Muscle layer of duodenum (tissue), 2 donors: ENCODE measurements around the gene MRLN.

ENCODE experiments used
- H3K27ac ChIP-seq: one replicate; pipeline ENCODE4 v1.7.0; 2013; ENCODE audit warnings: mild to moderate bottlenecking, low read length
- H3K27me3 ChIP-seq: one replicate; pipeline ENCODE4 v1.7.0; 2013; ENCODE audit warnings: low read depth, mild to moderate bottlenecking, control low read depth, low read length
- H3K36me3 ChIP-seq, 2 donors: one replicate each; pipeline ENCODE4 v1.7.0; 2013; ENCODE audit warnings: low read length in 2 of 2, control low read depth in 1 of 2, mild to moderate bottlenecking in 1 of 2; ENCODE audit not compliant: insufficient read depth in 2 of 2, control insufficient read depth in 1 of 2
- H3K4me1 ChIP-seq, 2 donors: one replicate each; pipeline ENCODE4 v1.7.0; 2013; ENCODE audit warnings: low read length in 2 of 2, mild to moderate bottlenecking in 2 of 2, control low read depth in 1 of 2, moderate library complexity in 1 of 2; ENCODE audit not compliant: insufficient read depth in 2 of 2, control insufficient read depth in 1 of 2
- H3K4me3 ChIP-seq, 2 donors: one replicate each; pipeline ENCODE4 v1.7.0; 2013; ENCODE audit warnings: low read length in 2 of 2, low read depth in 1 of 2, mild to moderate bottlenecking in 1 of 2
- H3K9me3 ChIP-seq, 2 donors: one replicate each; pipeline ENCODE4 v1.7.0; 2013; ENCODE audit warnings: low read length in 2 of 2, control low read depth in 1 of 2, mild to moderate bottlenecking in 1 of 2; ENCODE audit not compliant: control insufficient read depth in 1 of 2
- donor health status: healthy.

The MRLN gene

DNA sequence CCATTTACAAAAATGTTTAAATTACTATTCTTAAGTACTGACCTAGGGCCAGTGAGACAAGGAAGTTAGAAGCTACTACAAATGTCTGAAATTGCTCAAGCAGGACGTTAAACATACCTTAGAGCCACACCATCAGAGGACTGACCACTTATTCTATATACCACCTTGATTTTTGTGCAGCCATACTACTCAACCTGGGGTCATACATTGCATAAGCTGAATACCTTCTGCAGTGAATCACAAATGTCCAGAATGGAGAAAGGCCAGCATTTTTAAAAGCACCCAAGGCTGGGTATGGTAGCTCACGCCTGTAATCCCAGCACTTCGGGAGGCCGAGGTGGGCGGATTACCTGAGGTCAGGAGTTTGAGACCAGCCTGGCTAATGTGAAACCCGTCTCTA lies 21.2 kb upstream of the MRLN start:
- Histone ChIP-seq H3K4me1 (no peaks in the 10 kb centered on the region), H3K4me3 (no peak overlapping the region), H3K36me3 (no peaks in the 10 kb centered on the region), H3K9me3 (no peaks in the 10 kb centered on the region), H3K27ac (no peak overlapping the region), H3K27me3 (no peaks in the 10 kb centered on the region)

DNA sequence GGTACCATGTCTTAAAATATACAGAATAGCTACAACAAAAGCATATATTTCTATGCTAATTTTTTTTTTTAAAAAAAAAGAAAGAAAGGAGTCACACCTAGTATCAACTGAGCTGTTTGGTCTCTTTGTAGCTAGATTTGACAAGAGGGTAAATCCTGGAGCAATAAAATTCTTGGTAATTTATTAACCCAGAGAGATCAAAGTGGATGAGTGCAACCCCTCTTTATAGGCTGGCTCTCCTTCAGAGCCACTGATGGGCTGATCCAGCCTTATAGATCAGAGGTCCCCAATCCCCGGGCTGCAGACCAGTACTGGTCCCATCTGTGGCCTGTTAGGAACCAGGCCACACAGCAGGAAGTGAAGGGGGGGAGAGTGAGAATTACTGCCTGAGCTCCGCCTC lies 19.8 kb upstream of the MRLN start:
- H3K36me3 ChIP-seq = no peaks in the 10 kb centered on the region
- no peaks in the 10 kb centered on the region for H3K9me3 ChIP-seq
- no peak overlapping the region for H3K4me3 ChIP-seq
- no peaks in the 10 kb centered on the region for H3K4me1 ChIP-seq
- H3K27ac ChIP-seq = no peak overlapping the region
- H3K27me3 ChIP-seq = no peaks in the 10 kb centered on the region

DNA sequence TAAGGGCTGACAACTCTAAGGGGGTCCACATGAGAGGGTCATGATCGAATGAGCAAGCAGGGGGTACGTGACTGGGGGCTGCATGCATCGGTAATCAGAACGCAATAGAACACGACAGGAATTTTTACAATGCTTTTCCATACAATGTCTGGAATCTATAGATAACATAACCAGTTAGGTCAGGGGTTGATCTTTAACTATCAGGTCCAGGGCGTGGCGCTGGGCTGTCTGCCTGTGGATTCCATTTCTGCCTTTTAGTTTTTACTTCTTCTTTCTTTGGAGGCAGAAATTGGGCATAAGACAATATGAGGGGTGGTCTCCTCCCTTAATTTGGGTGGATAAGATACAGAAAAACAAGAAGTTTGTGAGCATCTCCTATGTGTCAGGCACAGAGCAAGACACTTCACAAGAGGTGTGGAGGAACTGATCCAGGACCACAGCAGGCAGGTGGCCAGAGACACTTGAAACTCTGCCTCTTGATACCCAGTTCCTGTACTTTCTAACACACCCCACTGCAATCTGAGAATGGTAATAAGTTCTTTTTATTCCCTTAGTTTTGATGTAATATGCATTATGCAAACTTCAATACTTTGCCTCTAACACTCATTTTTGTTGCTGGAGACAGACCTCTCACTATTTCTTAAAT lies 18.0 kb upstream of the MRLN start:
- Histone ChIP-seq H3K4me1 (no peaks in the 10 kb centered on the region), H3K4me3 (no peak overlapping the region), H3K27ac (no peak overlapping the region), H3K9me3 (no peaks in the 10 kb centered on the region), H3K27me3 (no peaks in the 10 kb centered on the region), H3K36me3 (no peaks in the 10 kb centered on the region)

DNA sequence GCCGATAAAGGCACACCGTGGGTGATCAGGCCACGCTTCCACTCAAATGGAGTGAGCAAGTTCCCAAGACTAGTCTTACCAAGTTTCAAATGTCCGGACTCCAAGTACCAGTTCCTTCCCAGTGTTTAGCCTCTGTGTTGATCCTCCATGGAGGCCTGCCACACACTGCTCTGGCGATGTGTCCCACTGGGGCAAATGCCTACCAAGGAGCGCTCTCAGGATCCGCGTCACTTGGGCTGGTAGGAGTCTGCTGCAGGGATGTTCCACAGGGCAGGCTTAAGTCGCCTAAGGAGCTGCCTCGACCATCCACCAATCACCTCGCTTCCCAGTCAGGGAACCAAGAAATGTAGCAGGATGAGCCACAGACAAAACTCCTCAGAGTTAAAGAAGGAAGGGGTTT lies 17.4 kb upstream of the MRLN start:
- no peaks in the 10 kb centered on the region for H3K27me3 ChIP-seq
- no peaks in the 10 kb centered on the region for H3K4me1 ChIP-seq
- H3K9me3 ChIP-seq = no peaks in the 10 kb centered on the region
- H3K36me3 ChIP-seq = no peaks in the 10 kb centered on the region
- H3K27ac ChIP-seq = no peak overlapping the region
- H3K4me3 ChIP-seq = no peak overlapping the region

DNA sequence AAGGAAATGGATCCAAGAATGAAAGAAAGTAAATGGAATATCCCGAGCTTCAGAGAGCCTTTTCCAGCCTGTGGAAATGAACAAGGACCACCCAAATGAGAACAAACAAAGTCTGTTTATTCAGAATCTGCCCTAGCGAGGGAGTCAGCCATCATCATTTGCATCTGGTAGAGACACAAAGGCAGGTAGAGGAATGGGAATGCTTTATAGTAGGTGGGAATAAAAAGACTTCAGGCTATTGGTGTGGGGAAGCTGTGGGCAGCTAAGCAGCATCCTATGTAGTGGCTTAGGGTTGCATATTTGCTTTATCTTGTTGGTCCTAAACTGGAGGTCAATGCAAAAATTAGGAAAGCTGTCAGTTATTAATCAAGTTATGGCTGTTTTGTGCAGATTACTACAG lies 9.2 kb upstream of the MRLN start:
- no peak overlapping the region for H3K4me3 ChIP-seq
- no peaks in the 10 kb centered on the region for H3K9me3 ChIP-seq
- no peaks in the 10 kb centered on the region for H3K27me3 ChIP-seq
- no peak overlapping the region for H3K27ac ChIP-seq
- H3K36me3 ChIP-seq = no peaks in the 10 kb centered on the region
- no peaks in the 10 kb centered on the region for H3K4me1 ChIP-seq

DNA sequence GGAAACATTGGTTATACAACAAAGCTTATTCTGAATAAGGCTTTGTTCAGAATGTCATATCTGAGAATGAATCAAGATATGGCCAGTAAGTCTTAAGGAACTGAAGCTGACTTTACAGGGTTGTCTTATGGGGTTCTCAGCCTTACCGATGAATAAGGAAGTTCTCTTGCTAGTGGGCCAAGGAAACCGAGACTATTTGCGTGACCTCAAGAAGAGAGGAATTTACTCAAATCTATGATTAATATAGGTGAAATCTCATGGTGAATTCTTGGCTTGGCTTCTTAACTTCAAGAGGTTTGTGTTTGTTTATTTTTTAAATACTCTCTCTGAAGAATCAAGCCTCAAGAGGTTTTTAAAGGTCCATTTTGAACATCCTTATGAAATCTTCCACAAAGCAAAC lies 4.7 kb upstream of the MRLN start:
- Histone ChIP-seq H3K27ac (no peak overlapping the region), H3K9me3 (no peaks in the 10 kb centered on the region), H3K4me3 (no peak overlapping the region), H3K4me1 (no peaks in the 10 kb centered on the region), H3K36me3 (no peaks in the 10 kb centered on the region), H3K27me3 (no peaks in the 10 kb centered on the region)

DNA sequence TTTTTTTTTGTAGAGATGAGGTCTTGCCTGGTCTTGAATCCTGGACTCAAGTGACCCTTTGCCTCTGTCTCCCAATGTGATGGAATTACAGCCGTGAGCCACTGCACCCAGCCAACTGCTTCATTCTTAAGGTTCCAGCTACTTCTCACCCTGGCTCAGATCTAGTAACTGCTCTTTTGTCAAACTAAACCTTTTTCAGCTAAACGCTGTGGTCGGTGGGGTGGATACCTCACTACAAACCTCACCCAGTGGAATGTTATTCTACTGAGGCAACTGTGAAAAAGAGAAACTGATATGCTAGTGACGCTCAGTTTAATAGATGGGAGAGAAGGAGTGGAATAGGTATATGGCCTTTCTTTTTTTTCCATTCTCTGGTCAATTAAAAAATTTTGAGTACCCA lies 1.7 kb upstream of the MRLN start:
- Histone ChIP-seq H3K27ac (no peak overlapping the region), H3K4me1 (no peaks in the 10 kb centered on the region), H3K4me3 (no peak overlapping the region)

DNA sequence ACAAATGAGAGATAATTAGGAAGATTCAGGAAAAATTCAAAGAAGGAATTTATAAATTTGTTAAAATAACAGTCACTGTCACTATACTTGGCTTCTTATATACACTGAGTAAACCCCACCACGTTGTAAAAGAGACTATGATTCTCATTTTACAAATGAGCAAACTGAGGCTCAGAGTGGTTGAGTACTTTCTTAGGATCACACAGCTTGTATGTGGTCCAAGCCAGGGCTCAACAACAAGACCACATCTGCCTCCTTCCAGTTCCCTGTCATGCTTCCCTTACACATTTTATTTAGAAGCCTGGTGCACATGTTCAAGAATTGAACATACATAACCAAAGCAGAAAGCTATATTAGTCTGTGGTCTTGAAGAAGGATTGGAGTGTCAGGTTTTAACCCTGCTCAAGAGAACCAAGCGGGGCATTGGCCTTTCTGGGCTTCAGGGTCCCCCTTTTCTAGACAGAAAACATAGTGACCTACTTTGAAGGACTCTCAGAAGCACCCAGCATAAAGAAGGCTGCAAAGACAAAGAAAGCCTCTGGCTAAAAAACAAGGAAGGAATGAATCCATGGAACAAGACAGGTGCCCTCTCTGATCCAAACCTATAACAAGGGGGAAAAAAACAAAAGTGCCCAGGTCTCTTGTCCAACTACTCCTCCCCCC lies 846 bp downstream of the MRLN start:
- Histone ChIP-seq H3K27me3 (no peaks in the 10 kb centered on the region), H3K4me3 (no peak overlapping the region)

More for the DNA sequence above, 1.7 kb upstream of the MRLN start:
- Histone ChIP-seq H3K9me3 (no peaks in the 10 kb centered on the region), H3K36me3 (no peaks in the 10 kb centered on the region), H3K27me3 (no peaks in the 10 kb centered on the region)

DNA sequence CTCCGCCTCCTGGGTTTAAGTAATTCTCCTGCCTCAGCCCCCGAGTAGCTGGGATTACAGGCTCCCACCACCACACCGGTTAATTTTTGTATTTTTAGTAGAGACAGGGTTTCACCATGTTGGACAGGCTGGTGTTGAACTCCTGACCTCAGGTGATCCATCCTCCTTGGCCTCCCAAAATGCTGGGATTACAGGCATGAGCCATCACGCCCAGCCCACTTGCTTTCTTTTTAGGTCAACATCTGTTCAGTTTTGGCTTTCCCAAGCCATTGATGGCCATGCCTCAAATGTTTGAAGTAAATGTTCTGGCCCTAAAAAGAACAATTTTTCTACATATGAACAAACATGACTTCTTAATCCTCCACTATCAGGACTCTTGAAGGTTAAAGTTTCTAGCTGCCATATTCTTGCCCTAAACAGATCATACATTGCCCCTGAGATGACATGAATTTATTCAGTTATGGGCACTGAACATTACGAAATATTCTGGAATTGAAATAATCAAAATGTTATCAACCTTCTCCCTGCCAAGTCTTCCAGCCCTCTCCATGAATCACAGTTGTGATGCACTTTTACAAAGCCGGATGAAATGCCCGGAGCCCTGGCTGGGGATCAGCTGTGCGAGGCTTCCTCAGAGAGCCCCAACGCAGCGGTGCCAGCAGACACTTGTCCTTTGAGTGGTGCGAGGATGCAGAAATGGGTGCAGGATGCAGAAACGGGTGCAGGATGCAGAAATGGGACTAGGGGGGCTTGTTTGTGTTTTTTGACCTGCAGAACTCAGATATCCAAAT lies 2.9 kb downstream of the MRLN start:
- Histone ChIP-seq H3K27me3 (no peaks in the 10 kb centered on the region), H3K9me3 (no peaks in the 10 kb centered on the region), H3K36me3 (no peaks in the 10 kb centered on the region), H3K27ac (no peak overlapping the region), H3K4me1 (no peaks in the 10 kb centered on the region), H3K4me3 (no peak overlapping the region)

More for the DNA sequence above, 846 bp downstream of the MRLN start:
- Histone ChIP-seq H3K4me1 (no peaks in the 10 kb centered on the region), H3K9me3 (no peaks in the 10 kb centered on the region), H3K36me3 (no peaks in the 10 kb centered on the region), H3K27ac (no peak overlapping the region)

DNA sequence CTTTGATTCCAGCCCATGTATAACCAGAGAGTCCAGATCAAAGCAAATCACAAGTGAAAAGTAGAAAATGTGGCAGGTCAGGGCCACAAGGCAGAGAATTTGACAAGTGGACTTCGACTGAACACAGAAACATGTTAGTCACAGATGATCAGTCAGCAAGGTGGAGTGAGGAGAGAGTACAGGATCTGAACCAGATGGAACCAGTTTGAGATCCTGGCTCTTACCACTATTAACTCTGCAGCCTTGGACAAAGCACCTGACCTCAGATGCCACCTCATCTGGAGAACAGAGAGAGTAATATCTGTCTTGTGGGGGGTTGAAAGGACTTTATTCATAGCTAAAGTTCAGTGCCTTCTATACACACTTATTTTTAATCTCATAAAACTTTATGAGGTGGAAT lies 4.4 kb downstream of the MRLN start:
- no peaks in the 10 kb centered on the region for H3K27me3 ChIP-seq
- H3K4me1 ChIP-seq = no peaks in the 10 kb centered on the region
- H3K9me3 ChIP-seq = no peaks in the 10 kb centered on the region
- no peaks in the 10 kb centered on the region for H3K36me3 ChIP-seq
- no peak overlapping the region for H3K4me3 ChIP-seq
- no peak overlapping the region for H3K27ac ChIP-seq

DNA sequence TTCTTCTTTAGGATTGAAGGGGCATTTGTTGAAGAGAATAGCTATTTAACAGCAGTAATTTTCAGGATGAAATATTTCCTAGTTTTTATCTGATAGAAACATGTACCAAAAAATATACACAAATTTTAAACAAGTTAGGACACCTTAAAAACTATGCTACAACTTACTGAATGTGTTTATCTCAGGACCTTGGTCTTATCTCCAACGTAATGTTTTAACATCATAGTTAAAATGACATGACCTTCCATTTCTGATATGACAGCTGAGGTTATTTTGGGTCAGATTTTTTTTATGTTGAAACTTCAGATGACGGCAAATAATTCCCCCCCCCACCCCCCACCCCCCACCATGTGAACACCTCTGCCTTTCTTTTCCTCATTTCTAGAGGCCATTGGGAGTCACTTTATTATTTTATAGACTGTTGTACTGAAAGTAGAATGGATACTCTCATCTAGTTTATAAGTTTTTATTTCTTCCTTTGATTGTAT lies 8.0 kb downstream of the MRLN start:
- no peaks in the 10 kb centered on the region for H3K36me3 ChIP-seq
- no peak overlapping the region for H3K4me3 ChIP-seq
- no peaks in the 10 kb centered on the region for H3K4me1 ChIP-seq
- H3K9me3 ChIP-seq = no peaks in the 10 kb centered on the region
- H3K27me3 ChIP-seq = no peaks in the 10 kb centered on the region
- no peak overlapping the region for H3K27ac ChIP-seq
